Ovary (tissue), 9 donors: ENCODE results near the gene NAMPT. TPM values are rescaled to one million over a fixed set of nuclear protein-coding genes. Genes with fewer than 3 reads are reported as not detected.

Source experiments
- DNase-seq, 5 donors: peaks; one replicate each; pipeline ENCODE4 v3.0.0-alpha.2; 2019 to 2020
- H3K27ac ChIP-seq, 2 donors: fragments of 200-600 bp; one replicate each; pipeline versions ENCODE4 v1.5.1 to v1.8.0; 2019 to 2022
- H3K27me3 ChIP-seq: fragments of 200-600 bp; one replicate; pipeline ENCODE4 v1.8.0; 2022
- H3K36me3 ChIP-seq: fragments of 200-600 bp; sonication (generic); one replicate; pipeline ENCODE4 v1.5.1; 2019
- H3K4me1 ChIP-seq: one replicate; pipeline ENCODE4 v1.8.1; 2013; ENCODE audit warnings: mild to moderate bottlenecking, moderate library complexity; ENCODE audit not compliant: insufficient read depth
- H3K4me3 ChIP-seq: fragments of 200-600 bp; sonication (generic); one replicate; pipeline ENCODE4 v1.5.1; 2017
- H3K9me3 ChIP-seq, 2 donors: fragments of 200-600 bp in 1 of 2; sonication (generic) in 1 of 2; one replicate each; pipeline versions ENCODE4 v1.5.1 to v1.8.1; 2013 to 2019; ENCODE audit warnings: mild to moderate bottlenecking in 1 of 2, moderate library complexity in 1 of 2
- CTCF ChIP-seq, 3 donors: fragments of 450-650 bp in 2 of 3; fragments of 200-600 bp in 1 of 3; IDR thresholded peaks; one replicate each; pipeline versions ENCODE4 v1.5.1 to v1.8.0; 2016 to 2022; ENCODE audit warnings: antibody characterized with exemption in 3 of 3, mild to moderate bottlenecking in 1 of 3
- EP300 ChIP-seq: sonication (generic); formaldehyde crosslinking; IDR thresholded peaks from one replicate; pipeline ENCODE4 v1.6.1; 2017; ENCODE audit warnings: antibody characterized with exemption
- POLR2A ChIP-seq: fragments of 450-650 bp; IDR thresholded peaks from one replicate; pipeline ENCODE4 v1.6.1; 2017; ENCODE audit warnings: antibody characterized with exemption, mild to moderate bottlenecking, moderate library complexity
- WGBS, 3 donors: extraction: QIAGEN DNeasy Blood & Tissue Kit in 1 of 3; methylation state at CpG; one replicate each; pipeline versions ENCODE4 v1.1.5 to v1.1.7; 2013 to 2017; 5-methylcytosine and 5-hydroxymethylcytosine counted together
- intact Hi-C, 4 donors: fragments of 100-400 bp; cut with DNase I; formaldehyde crosslinking; loops; one replicate each; pipeline versions ENCODE4 v1.11.0 to v1.15.1; 2022 to 2023
- polyA plus RNA-seq, 2 donors: library from polyadenylated mRNA; stranded (reverse); fragments of 200-250 nt in 1 of 2; fragments of 350-450 nt in 1 of 2; fragmentation: Illumina TruSeq in 1 of 2; extraction: RNeasy Lipid Tissue Mini Kit (QIAGEN cat#74804) in 1 of 2; gene quantifications; one replicate each; pipeline ENCODE4 v1.2.3, GENCODE V29; 2013 to 2014
- total RNA-seq, 7 donors: library from RNA; depleted of rRNA in 2 of 7; stranded (reverse); fragments of >200 nt in 2 of 7; fragmentation: NEBNext Ultra II Directional in 3 of 7; extraction: Animal tissue kit (Norgen Biotek cat#: 25700) in 3 of 7; gene quantifications; one replicate each; pipeline versions ENCODE4 v1.1.0 to v1.2.4, GENCODE V29; 2016 to 2023
- donor health status: DM: no; HTN: no; CAD: no; lungs with moderate emphysema.
- donor health status: DM: no; HTN: no; CAD: no.
- donor health status: Bipolar disorder and iron deficiency.
- donor health status: DM: yes; HTN: yes; CAD: no.
- donor health status: DM: no; HTN: no; CAD: no.
- donor health status: DM: yes; HTN: yes; CAD: no.

NAMPT gene
- total and polyA plus RNA-seq, 9 donors = 39.5 to 609 (median 159) TPM

GRCh38 chr7:106291247-106291646 lies 6.5 kb upstream of the NAMPT start:
- H3K27ac ChIP-seq = no peak overlapping the region
- no peak for DNase-seq
- H3K27me3 ChIP-seq = no peaks in the 10 kb centered on the region
- H3K36me3 ChIP-seq = no peaks in the 10 kb centered on the region
- H3K4me3 ChIP-seq = no peak overlapping the region
- H3K9me3 ChIP-seq = no peaks in the 10 kb centered on the region
- no peaks in the 10 kb centered on the region for H3K4me1 ChIP-seq
- no peak for TF ChIP-seq CTCF (IDR thresholded peaks at IDR 0.05)
- TF ChIP-seq POLR2A = no peak
- TF ChIP-seq EP300 = no peak
- 42 to 55% (median 44%) methylated on average over 4 of the region's 4 CpGs for WGBS, 3 donors
- intact Hi-C loops = no loop called here

DNA sequence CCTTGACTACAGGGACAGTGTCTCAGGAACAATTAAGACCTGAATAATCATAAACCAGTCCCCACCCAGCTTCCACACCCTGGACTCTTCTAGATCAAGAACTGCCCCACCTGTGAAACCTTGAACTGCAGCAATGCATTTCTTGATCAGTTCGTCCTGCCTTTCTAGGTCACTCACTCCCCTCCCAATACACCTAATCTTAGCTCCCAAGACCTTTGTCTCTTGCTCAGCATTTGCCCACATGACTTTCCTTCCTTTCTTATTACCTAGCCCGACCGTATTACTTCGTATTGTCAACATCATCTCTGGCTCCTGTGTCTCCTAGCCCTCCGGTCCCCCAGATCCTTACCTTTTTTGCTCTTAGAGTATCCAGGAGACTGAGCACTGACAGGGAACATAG lies 5.5 kb upstream of the NAMPT start:
- DNase-seq = no peak
- Histone ChIP-seq H3K27me3 (no peaks in the 10 kb centered on the region), H3K27ac (no peak overlapping the region), H3K9me3 (no peaks in the 10 kb centered on the region), H3K4me3 (no peak overlapping the region), H3K4me1 (peaks cover 3% of the 10 kb centered on the region), H3K36me3 (no peaks in the 10 kb centered on the region)
- intact Hi-C loops = no loop called here
- TF ChIP-seq CTCF (IDR thresholded peaks at IDR 0.05) (no peak), POLR2A (no peak), EP300 (no peak)
- 82 to 87% (median 85%) methylated on average over 5 of the region's 5 CpGs for WGBS, 3 donors

GRCh38 chr7:106289848-106290247 lies 5.1 kb upstream of the NAMPT start:
- no peak overlapping the region for H3K27ac ChIP-seq
- WGBS, 3 donors = 0 to 28% (median 0%) methylated on average over 1 of the region's 1 CpG
- H3K4me1 ChIP-seq = peaks cover 3% of the 10 kb centered on the region
- H3K4me3 ChIP-seq = no peak overlapping the region
- H3K27me3 ChIP-seq = no peaks in the 10 kb centered on the region
- intact Hi-C loops = loop anchor here in 2 of 4 donors (5.0 to 10.0 kb wide), 3 partner anchors 115 to 175 kb away; no protein-coding TSS in a partner anchor
- DNase-seq = no peak
- H3K9me3 ChIP-seq = no peaks in the 10 kb centered on the region
- TF ChIP-seq POLR2A (no peak), EP300 (no peak), CTCF (IDR thresholded peaks at IDR 0.05) (no peak)
- H3K36me3 ChIP-seq = no peaks in the 10 kb centered on the region

- 82 to 89% (median 85%) methylated on average over 7 of the region's 7 CpGs for WGBS, 3 donors
Observed at GRCh38 chr7:106288263-106288662, 3.5 kb upstream of the NAMPT start.

More at GRCh38 chr7:106288263-106288662, 3.5 kb upstream of the NAMPT start:
- Histone ChIP-seq H3K27me3 (no peaks in the 10 kb centered on the region), H3K4me1 (peaks cover 3% of the 10 kb centered on the region), H3K27ac (no peak overlapping the region), H3K36me3 (no peaks in the 10 kb centered on the region), H3K9me3 (no peaks in the 10 kb centered on the region), H3K4me3 (no peak overlapping the region)
- no peak for DNase-seq
- intact Hi-C loops = loop anchor here in 2 of 4 donors (5.0 to 10.0 kb wide), 3 partner anchors 113 to 177 kb away; no protein-coding TSS in a partner anchor
- TF ChIP-seq POLR2A (no peak), EP300 (no peak), CTCF (IDR thresholded peaks at IDR 0.05) (no peak)
